ENCODE results near the gene WWOX. TPM values are rescaled to one million over a fixed set of nuclear protein-coding genes. Genes with fewer than 3 reads are reported as not detected.

The WWOX gene
- total RNA-seq, 1 donor from 2014 or later, result 7.3 TPM

DNA sequence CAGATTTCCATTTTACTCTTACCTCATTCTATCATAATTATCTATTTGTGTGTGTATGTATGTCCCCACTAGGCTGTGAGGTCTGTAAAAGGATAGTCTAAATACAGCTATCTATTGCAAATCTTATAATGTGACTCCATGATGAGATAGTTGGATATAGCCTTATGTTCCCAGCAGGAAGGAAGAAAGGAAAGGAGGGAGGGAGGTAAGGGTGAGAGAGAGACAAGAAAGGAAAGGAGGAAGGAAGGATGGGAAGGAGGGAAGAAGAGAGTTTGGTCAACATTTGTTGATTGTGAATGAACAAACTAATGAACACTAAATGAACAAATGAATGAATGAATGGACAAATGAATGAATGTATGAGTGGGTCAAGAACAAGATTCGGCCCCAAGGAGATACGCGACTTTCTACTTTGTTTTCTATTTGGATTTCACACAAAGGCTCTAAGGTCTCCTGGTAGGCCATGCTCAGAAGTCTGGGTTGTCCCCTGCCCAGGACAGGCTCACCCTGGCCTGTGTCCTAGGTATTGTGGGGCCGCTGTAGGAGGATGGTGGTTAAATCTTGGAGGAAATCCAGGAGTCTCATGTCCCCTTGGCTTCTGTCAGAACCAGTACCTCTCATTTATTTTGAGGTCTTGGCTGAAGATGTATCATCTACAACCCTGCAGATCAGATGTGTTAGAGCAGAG lies 195.2 kb downstream of the WWOX start:
- FAIRE-seq, result no peak
- Mint-ChIP-seq H3K27ac (ENCODE audit: unreplicated experiment) (no peak overlapping the region), H3K4me3 (ENCODE audit: unreplicated experiment) (no peak overlapping the region), H3K9me3 (ENCODE audit: unreplicated experiment) (no peaks in the 10 kb centered on the region), H3K4me1 (ENCODE audit: low read depth, unreplicated experiment) (peaks cover 7% of the 10 kb centered on the region), H3K36me3 (ENCODE audit: low read depth, unreplicated experiment) (no peaks in the 10 kb centered on the region), H3K27me3 (ENCODE audit: low read depth, unreplicated experiment) (peaks cover 2% of the 10 kb centered on the region)
- Histone ChIP-seq H3K4me3 (ENCODE audit: insufficient read depth, low read depth, low read length) (no peak overlapping the region), H3K4me1 (ENCODE audit: insufficient read depth, low read length) (no peaks in the 10 kb centered on the region), H3K36me3 (ENCODE audit: insufficient read depth, low read length) (no peaks in the 10 kb centered on the region), H3K79me2 (ENCODE audit: insufficient read depth, low read length) (no peaks in the 10 kb centered on the region), H3K4me2 (ENCODE audit: low read length) (no peak overlapping the region), H3K9ac (ENCODE audit: low read length) (no peak overlapping the region), H4K20me1 (ENCODE audit: insufficient read depth, low read length) (no peaks in the 10 kb centered on the region), H2AFZ (ENCODE audit: low read depth, low read length) (no peak overlapping the region), H3K27me3 (ENCODE audit: insufficient read depth, low read length) (no peaks in the 10 kb centered on the region), H3K27ac (ENCODE audit: low read depth, low read length) (no peak overlapping the region), H3K9me3 (ENCODE audit: insufficient read depth, low read depth, low read length) (no peaks in the 10 kb centered on the region)
- DNase-seq (ENCODE audit: low read depth), result no peak
- TF ChIP-seq, protein P1, sequence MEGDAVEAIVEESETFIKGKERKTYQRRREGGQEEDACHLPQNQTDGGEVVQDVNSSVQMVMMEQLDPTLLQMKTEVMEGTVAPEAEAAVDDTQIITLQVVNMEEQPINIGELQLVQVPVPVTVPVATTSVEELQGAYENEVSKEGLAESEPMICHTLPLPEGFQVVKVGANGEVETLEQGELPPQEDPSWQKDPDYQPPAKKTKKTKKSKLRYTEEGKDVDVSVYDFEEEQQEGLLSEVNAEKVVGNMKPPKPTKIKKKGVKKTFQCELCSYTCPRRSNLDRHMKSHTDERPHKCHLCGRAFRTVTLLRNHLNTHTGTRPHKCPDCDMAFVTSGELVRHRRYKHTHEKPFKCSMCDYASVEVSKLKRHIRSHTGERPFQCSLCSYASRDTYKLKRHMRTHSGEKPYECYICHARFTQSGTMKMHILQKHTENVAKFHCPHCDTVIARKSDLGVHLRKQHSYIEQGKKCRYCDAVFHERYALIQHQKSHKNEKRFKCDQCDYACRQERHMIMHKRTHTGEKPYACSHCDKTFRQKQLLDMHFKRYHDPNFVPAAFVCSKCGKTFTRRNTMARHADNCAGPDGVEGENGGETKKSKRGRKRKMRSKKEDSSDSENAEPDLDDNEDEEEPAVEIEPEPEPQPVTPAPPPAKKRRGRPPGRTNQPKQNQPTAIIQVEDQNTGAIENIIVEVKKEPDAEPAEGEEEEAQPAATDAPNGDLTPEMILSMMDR (IDR thresholded peaks at IDR 0.05; ENCODE audit: insufficient read depth, low read depth, low read length), result no peak
- no peak for TF ChIP-seq EZH2 (IDR thresholded peaks at IDR 0.05; ENCODE audit: insufficient read depth, low read length)

DNA sequence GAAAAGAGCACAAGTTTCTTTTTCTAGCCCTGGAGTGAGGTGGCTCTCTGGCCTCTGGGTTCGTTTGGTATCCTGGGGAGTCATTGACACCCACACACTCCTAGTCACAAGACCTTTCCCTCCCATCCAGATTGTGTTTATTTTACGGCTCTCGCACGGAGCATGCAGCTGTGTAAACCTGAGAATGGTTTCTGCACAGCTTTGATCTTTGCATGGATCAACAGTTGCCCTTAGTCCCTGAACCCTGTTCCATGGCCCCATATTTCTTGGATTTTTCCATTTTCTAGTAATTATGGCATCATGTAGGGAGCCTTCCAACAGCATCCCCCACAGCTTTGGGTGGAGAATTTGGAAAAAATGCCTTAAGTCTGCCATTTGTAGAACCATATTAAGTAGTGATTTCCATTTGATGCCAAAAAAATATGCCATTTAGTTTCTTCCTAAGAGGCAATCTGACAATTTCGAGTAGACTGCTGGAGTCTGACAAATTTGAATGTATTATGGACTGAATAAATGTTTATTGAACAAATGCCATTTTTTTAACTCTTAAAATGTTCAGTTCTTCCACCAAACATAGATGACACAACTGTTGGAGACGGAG lies 197.7 kb downstream of the WWOX start:
- no peak for FAIRE-seq
- no peaks in the 10 kb centered on the region for H3K9me3 ChIP-seq (ENCODE audit: insufficient read depth, low read depth, low read length)
- no peaks in the 10 kb centered on the region for H3K36me3 ChIP-seq (ENCODE audit: insufficient read depth, low read length)
- H2AFZ ChIP-seq (ENCODE audit: low read depth, low read length), result no peak overlapping the region
- H3K79me2 ChIP-seq (ENCODE audit: insufficient read depth, low read length), result no peaks in the 10 kb centered on the region
- Mint-ChIP-seq H3K4me3 (ENCODE audit: unreplicated experiment) (no peak overlapping the region), H3K9me3 (ENCODE audit: unreplicated experiment) (no peaks in the 10 kb centered on the region), H3K27ac (ENCODE audit: unreplicated experiment) (no peak overlapping the region), H3K27me3 (ENCODE audit: low read depth, unreplicated experiment) (peaks cover 2% of the 10 kb centered on the region), H3K36me3 (ENCODE audit: low read depth, unreplicated experiment) (no peaks in the 10 kb centered on the region), H3K4me1 (ENCODE audit: low read depth, unreplicated experiment) (peaks cover 7% of the 10 kb centered on the region)
- H3K27ac ChIP-seq (ENCODE audit: low read depth, low read length), result no peak overlapping the region
- no peak overlapping the region for H3K4me3 ChIP-seq (ENCODE audit: insufficient read depth, low read depth, low read length)
- no peak overlapping the region for H3K4me2 ChIP-seq (ENCODE audit: low read length)
- no peak overlapping the region for H3K9ac ChIP-seq (ENCODE audit: low read length)
- no peaks in the 10 kb centered on the region for H3K27me3 ChIP-seq (ENCODE audit: insufficient read depth, low read length)
- no peaks in the 10 kb centered on the region for H3K4me1 ChIP-seq (ENCODE audit: insufficient read depth, low read length)
- peak; percentile 3 for DNase-seq (ENCODE audit: low read depth)
- H4K20me1 ChIP-seq (ENCODE audit: insufficient read depth, low read length), result no peaks in the 10 kb centered on the region
- no peak for TF ChIP-seq EZH2 (IDR thresholded peaks at IDR 0.05; ENCODE audit: insufficient read depth, low read length)
- TF ChIP-seq, protein P1 (IDR thresholded peaks at IDR 0.05; ENCODE audit: insufficient read depth, low read depth, low read length), result no peak

DNA sequence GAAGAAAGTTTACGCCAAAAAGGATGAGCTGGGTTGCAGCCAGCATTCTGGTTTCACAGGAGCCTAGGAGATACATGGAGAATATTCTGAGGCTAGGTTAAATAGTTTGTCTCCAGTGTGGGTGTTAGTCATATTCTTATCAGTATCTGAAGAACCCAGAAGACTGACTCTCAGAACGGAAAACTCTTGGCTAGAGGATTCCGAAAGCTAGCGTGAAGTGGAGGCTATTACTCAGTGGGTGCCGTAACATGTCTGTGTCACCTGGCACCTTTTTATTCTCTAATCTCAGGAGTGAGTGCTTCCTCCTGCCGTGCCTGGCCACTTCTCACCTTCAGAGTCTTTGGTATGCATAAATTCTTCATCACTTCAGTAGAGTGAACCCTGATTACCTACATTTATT lies 199.5 kb downstream of the WWOX start:
- no peaks in the 10 kb centered on the region for H3K9me3 ChIP-seq (ENCODE audit: insufficient read depth, low read depth, low read length)
- TF ChIP-seq, protein P1 (IDR thresholded peaks at IDR 0.05; ENCODE audit: insufficient read depth, low read depth, low read length), result no peak
- no peak for TF ChIP-seq EZH2 (IDR thresholded peaks at IDR 0.05; ENCODE audit: insufficient read depth, low read length)
- H3K4me2 ChIP-seq (ENCODE audit: low read length), result peak overlapping the region; percentile 7
- Mint-ChIP-seq H3K27me3 (ENCODE audit: low read depth, unreplicated experiment) (peaks cover 2% of the 10 kb centered on the region), H3K27ac (ENCODE audit: unreplicated experiment) (no peak overlapping the region), H3K4me3 (ENCODE audit: unreplicated experiment) (no peak overlapping the region), H3K36me3 (ENCODE audit: low read depth, unreplicated experiment) (no peaks in the 10 kb centered on the region), H3K9me3 (ENCODE audit: unreplicated experiment) (no peaks in the 10 kb centered on the region), H3K4me1 (ENCODE audit: low read depth, unreplicated experiment) (peaks cover 8% of the 10 kb centered on the region)
- no peak overlapping the region for H2AFZ ChIP-seq (ENCODE audit: low read depth, low read length)
- no peaks in the 10 kb centered on the region for H3K36me3 ChIP-seq (ENCODE audit: insufficient read depth, low read length)
- H3K4me3 ChIP-seq (ENCODE audit: insufficient read depth, low read depth, low read length), result no peak overlapping the region
- no peak overlapping the region for H3K9ac ChIP-seq (ENCODE audit: low read length)
- H3K4me1 ChIP-seq (ENCODE audit: insufficient read depth, low read length), result no peaks in the 10 kb centered on the region
- no peak for FAIRE-seq
- peak; percentile 14 for DNase-seq (ENCODE audit: low read depth)
- no peaks in the 10 kb centered on the region for H3K27me3 ChIP-seq (ENCODE audit: insufficient read depth, low read length)
- no peak overlapping the region for H3K27ac ChIP-seq (ENCODE audit: low read depth, low read length)
- H4K20me1 ChIP-seq (ENCODE audit: insufficient read depth, low read length), result no peaks in the 10 kb centered on the region
- H3K79me2 ChIP-seq (ENCODE audit: insufficient read depth, low read length), result no peaks in the 10 kb centered on the region
